Endothelial cell of umbilical vein (primary cell): ENCODE measurements around the gene TGFB1. TPM values are rescaled to one million over a fixed set of nuclear protein-coding genes. Genes with fewer than 3 reads are reported as not detected.

ENCODE experiments used
- BruUV-seq: library from RNA; stranded (reverse); fragments of 400-500 nt; replicated peaks from 2 replicates; lab custom pipeline; 2021; lab: Mats Ljungman, UMichigan
- CTCF ChIA-PET: fragments of 300-600, 350-600 bp; sonication (Branson Sonifier 250); formaldehyde crosslinking; loops from one replicate; lab custom pipeline; 2021; ENCODE audit warnings: antibody characterized with exemption, inconsistent platforms; lab: Charles Lee
- POLR2A ChIA-PET: fragments of 300-600, 350-600 bp; sonication (Branson Sonifier 250); formaldehyde crosslinking; loops from one replicate; lab custom pipeline; 2021; ENCODE audit warnings: antibody characterized with exemption, inconsistent platforms; lab: Charles Lee
- DNase-seq: peaks from one replicate; pipeline ENCODE4 v3.0.0-alpha.2; 2011; ENCODE audit warnings: low read depth, low spot score
- FAIRE-seq: peaks from 2 replicates; lab custom pipeline; 2011; peaks lifted over from hg19 to GRCh38; lab: Jason Lieb, UNC
- H2AFZ ChIP-seq: 2 replicates; pipeline ENCODE4 v1.6.0; 2012; ENCODE audit warnings: low read depth, low read length, control low read depth, inconsistent platforms
- H3K27ac ChIP-seq: 2 replicates; pipeline ENCODE4 v1.5.1; 2011; ENCODE audit warnings: low read depth, mild to moderate bottlenecking, control low read depth, low read length, moderate library complexity; ENCODE audit not compliant: insufficient read depth
- H3K27me3 ChIP-seq, 2 experiments: 2 replicates each; pipeline versions ENCODE4 v1.6.0 to v1.6.1; 2011; ENCODE audit warnings: low read length in 2 of 2, mixed read lengths in 1 of 2; ENCODE audit not compliant: control insufficient read depth in 2 of 2, insufficient read depth in 2 of 2
- H3K36me3 ChIP-seq, 2 experiments: 2 replicates in 1 of 2; 3 replicates in 1 of 2; pipeline ENCODE4 v1.5.1; 2011; ENCODE audit warnings: low read length in 2 of 2, mild to moderate bottlenecking in 1 of 2, moderate library complexity in 1 of 2; ENCODE audit not compliant: control insufficient read depth in 2 of 2, insufficient read depth in 2 of 2; ENCODE audit errors: extremely low read depth in 1 of 2
- H3K4me1 ChIP-seq: 3 replicates; pipeline ENCODE4 v1.5.1; 2011; ENCODE audit warnings: mild to moderate bottlenecking, low read length; ENCODE audit not compliant: control insufficient read depth, insufficient read depth; ENCODE audit errors: extremely low read depth
- H3K4me2 ChIP-seq: 2 replicates; pipeline ENCODE4 v1.6.1; 2011; ENCODE audit warnings: low read length, control low read depth, mixed read lengths; ENCODE audit not compliant: insufficient read depth
- H3K4me3 ChIP-seq, 3 experiments: fragments of 200-600 bp in 1 of 3; sonication (generic), shearing (Covaris generic) in 1 of 3; replicated peaks in 1 of 3; 2 replicates each; pipeline ENCODE4 v1.5.1; 2011 to 2016; ENCODE audit warnings: control low read depth in 3 of 3, low read length in 3 of 3, mild to moderate bottlenecking in 2 of 3, inconsistent platforms in 1 of 3, low read depth in 1 of 3, moderate library complexity in 1 of 3; ENCODE audit not compliant: insufficient read depth in 1 of 3
- H3K79me2 ChIP-seq: 2 replicates; pipeline ENCODE4 v1.6.0; 2012; ENCODE audit warnings: low read length, inconsistent platforms; ENCODE audit not compliant: control insufficient read depth, insufficient read depth
- H3K9ac ChIP-seq: replicated peaks from 2 replicates; pipeline ENCODE3; 2011; ENCODE audit warnings: low read length, control low read depth; ENCODE audit not compliant: insufficient read depth; ENCODE audit errors: extremely low read depth
- H3K9me1 ChIP-seq: replicated peaks from 3 replicates; pipeline ENCODE4 v1.6.0; 2011; ENCODE audit warnings: mild to moderate bottlenecking, low read length; ENCODE audit not compliant: control insufficient read depth, insufficient read depth; ENCODE audit errors: extremely low read depth
- H3K9me3 ChIP-seq: replicated peaks from 2 replicates; pipeline ENCODE4 v1.5.1; 2012; ENCODE audit warnings: low read length, inconsistent platforms; ENCODE audit not compliant: control insufficient read depth, insufficient read depth
- H4K20me1 ChIP-seq: replicated peaks from 2 replicates; pipeline ENCODE3; 2011; ENCODE audit warnings: mild to moderate bottlenecking, low read length; ENCODE audit not compliant: control insufficient read depth, insufficient read depth; ENCODE audit errors: extremely low read depth
- EZH2 ChIP-seq: IDR thresholded peaks from 2 replicates; pipeline ENCODE4 v1.6.1; 2012; ENCODE audit warnings: borderline replicate concordance, low read depth, mild to moderate bottlenecking, moderate library complexity, low read length, inconsistent platforms; ENCODE audit not compliant: severe bottlenecking
- FOS ChIP-seq: IDR thresholded peaks from 2 replicates; pipeline ENCODE4 v1.6.1; 2011; ENCODE audit warnings: mild to moderate bottlenecking, low read length, moderate library complexity, borderline replicate concordance; ENCODE audit not compliant: insufficient read depth
- MYC ChIP-seq: IDR thresholded peaks from one replicate; pipeline ENCODE4 v1.6.1; 2011; ENCODE audit warnings: mild to moderate bottlenecking, low read depth, low read length
- POLR2A ChIP-seq: IDR thresholded peaks from 2 replicates; pipeline ENCODE4 v1.6.1; 2012; ENCODE audit warnings: low read depth, mild to moderate bottlenecking, control low read depth, low read length
- POLR2AphosphoS5 ChIP-seq: IDR thresholded peaks from 2 replicates; pipeline ENCODE4 v1.6.1; 2012; ENCODE audit warnings: low read depth, mild to moderate bottlenecking, control low read depth, low read length, moderate library complexity; ENCODE audit not compliant: insufficient read depth
- dilution Hi-C: fragments of 300-500 bp; cut with MboI; formaldehyde crosslinking; loops from one replicate; pipeline ENCODE4 v1.15.0; 2019; ENCODE audit warnings: low sequenced_read_pairs; ENCODE audit not compliant: extremely low pct_ligation_motif_present
- intact Hi-C: fragments of 100-400 bp; cut with micrococcal nuclease; formaldehyde crosslinking; loops from one replicate; pipeline ENCODE4 v1.10.0; 2022
- polyA plus RNA-seq, 4 experiments: library from polyadenylated mRNA; depleted of rRNA in 3 of 4; stranded (reverse) in 3 of 4; unstranded in 1 of 4; fragments of >200 nt; gene quantifications; 2 replicates each; pipeline versions ENCODE4 v1.2.1 to v1.2.3, GENCODE V29; 2011 to 2012; ENCODE audit warnings: missing spikeins in 1 of 4
- total RNA-seq: library from RNA; stranded (reverse); gene quantifications from 2 replicates; pipeline ENCODE4 v1.2.3, GENCODE V29; 2021
- TF ChIP-seq, protein P1 (sequence below), 2 donors: IDR thresholded peaks; 1 replicate in 1 of 2; 2 replicates in 1 of 2; pipeline ENCODE4 v1.5.1; 2011; ENCODE audit warnings: low read length in 2 of 2, mild to moderate bottlenecking in 2 of 2, moderate library complexity in 2 of 2, control low read depth in 1 of 2, inconsistent platforms in 1 of 2, low read depth in 1 of 2; ENCODE audit not compliant: insufficient read depth in 1 of 2; ENCODE audit errors: extremely low read depth in 1 of 2

Gene TGFB1
- total and polyA plus RNA-seq, 2 donors (not counting 3 experiments of a cell fraction or from before 2014, with no cell fraction given) = 64.4 to 250 TPM

DNA sequence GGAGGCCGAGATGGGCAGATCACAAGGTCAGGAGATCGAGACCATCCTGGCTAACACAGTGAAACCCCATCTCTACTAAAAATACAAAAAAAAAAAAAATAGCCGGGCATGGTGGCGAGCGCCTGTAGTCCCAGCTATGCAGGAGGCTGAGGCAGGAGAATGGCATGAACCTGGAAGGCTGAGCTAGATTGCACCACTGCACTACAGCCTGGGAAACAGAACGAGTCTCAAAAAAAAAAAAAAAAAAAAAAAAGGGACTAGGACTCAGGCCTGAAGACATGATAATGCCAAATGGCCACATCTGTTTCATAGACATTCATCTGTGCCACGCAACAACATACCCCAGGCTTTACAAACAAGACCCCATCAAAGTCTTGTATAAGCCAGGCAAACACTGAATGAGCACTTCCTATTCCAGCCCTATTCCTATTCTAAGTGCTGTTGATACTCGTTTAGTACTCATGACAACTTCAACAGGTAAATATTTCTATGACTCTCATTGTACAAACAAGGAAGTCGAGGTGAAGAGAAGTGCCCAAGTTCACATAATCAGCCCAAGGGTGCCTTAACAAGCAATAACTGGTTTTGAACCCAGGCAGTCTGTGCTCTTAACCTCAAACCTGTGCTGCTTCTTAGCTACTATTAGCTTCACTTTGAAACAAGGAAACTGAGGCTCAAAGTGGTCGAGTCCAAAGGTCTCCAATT, 8.6 kb upstream of the TGFB1 start:
- no peak for TF ChIP-seq POLR2AphosphoS5
- TF ChIP-seq MYC = no peak
- no peak for TF ChIP-seq FOS
- TF ChIP-seq, protein P1, sequence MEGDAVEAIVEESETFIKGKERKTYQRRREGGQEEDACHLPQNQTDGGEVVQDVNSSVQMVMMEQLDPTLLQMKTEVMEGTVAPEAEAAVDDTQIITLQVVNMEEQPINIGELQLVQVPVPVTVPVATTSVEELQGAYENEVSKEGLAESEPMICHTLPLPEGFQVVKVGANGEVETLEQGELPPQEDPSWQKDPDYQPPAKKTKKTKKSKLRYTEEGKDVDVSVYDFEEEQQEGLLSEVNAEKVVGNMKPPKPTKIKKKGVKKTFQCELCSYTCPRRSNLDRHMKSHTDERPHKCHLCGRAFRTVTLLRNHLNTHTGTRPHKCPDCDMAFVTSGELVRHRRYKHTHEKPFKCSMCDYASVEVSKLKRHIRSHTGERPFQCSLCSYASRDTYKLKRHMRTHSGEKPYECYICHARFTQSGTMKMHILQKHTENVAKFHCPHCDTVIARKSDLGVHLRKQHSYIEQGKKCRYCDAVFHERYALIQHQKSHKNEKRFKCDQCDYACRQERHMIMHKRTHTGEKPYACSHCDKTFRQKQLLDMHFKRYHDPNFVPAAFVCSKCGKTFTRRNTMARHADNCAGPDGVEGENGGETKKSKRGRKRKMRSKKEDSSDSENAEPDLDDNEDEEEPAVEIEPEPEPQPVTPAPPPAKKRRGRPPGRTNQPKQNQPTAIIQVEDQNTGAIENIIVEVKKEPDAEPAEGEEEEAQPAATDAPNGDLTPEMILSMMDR (IDR thresholded peaks at IDR 0.05; ENCODE audit: extremely low read depth in 1 of 2, insufficient read depth in 1 of 2, low read depth in 1 of 2, low read length in 2 of 2) = no peak
- no peak for TF ChIP-seq POLR2A
- TF ChIP-seq EZH2 = no peak
- no peak overlapping the region for H2AFZ ChIP-seq
- no peaks in the 10 kb centered on the region for H3K9me1 ChIP-seq
- no peak overlapping the region for H3K9ac ChIP-seq
- BruUV-seq = no TSS peak
- H3K36me3 ChIP-seq = no peaks in the 10 kb centered on the region
- CTCF ChIA-PET = interaction anchor here (1.0 to 4.3 kb wide), 2 partner anchors 10 to 41 kb away, joined by 3 to 35 read pairs; partner anchors contain the start of gene TGFB1
- intact Hi-C loops (no loop called here), dilution Hi-C loops (no loop called here)
- H3K4me3 ChIP-seq = no peak overlapping the region
- POLR2A ChIA-PET = no interaction called here
- H3K4me2 ChIP-seq = no peak overlapping the region
- no peak for DNase-seq
- no peaks in the 10 kb centered on the region for H3K9me3 ChIP-seq
- FAIRE-seq = no peak
- H3K27ac ChIP-seq = no peak overlapping the region
- peaks cover 11% of the 10 kb centered on the region for H3K4me1 ChIP-seq
- H3K79me2 ChIP-seq = peaks cover 20% of the 10 kb centered on the region
- H3K27me3 ChIP-seq = no peaks in the 10 kb centered on the region
- H4K20me1 ChIP-seq = no peaks in the 10 kb centered on the region
